GM06990 (cell line): ENCODE results near the gene DNAAF5.

Experiments
- DNase-seq: peaks from one replicate; pipeline ENCODE4 v3.0.0-alpha.2; 2011; ENCODE audit not compliant: insufficient read length; ENCODE audit errors: extremely low read depth
- H3K27me3 ChIP-seq: replicated peaks from 2 replicates; pipeline ENCODE4 v1.6.0; 2011; ENCODE audit warnings: low read length; ENCODE audit not compliant: control insufficient read depth, insufficient read depth
- H3K36me3 ChIP-seq: 2 replicates; pipeline ENCODE4 v1.5.1; 2011; ENCODE audit warnings: low read length; ENCODE audit not compliant: control insufficient read depth, insufficient read depth
- H3K4me3 ChIP-seq: replicated peaks from 2 replicates; pipeline ENCODE4 v1.5.1; 2011; ENCODE audit warnings: low read depth, mild to moderate bottlenecking, control low read depth, low read length
- TF ChIP-seq, protein P1 (sequence below): IDR thresholded peaks from 2 replicates; pipeline ENCODE4 v1.5.1; 2011; ENCODE audit warnings: low read length, control low read depth, mild to moderate bottlenecking, inconsistent platforms; ENCODE audit not compliant: insufficient read depth, poor library complexity, severe bottlenecking

DNAAF5 gene

DNA sequence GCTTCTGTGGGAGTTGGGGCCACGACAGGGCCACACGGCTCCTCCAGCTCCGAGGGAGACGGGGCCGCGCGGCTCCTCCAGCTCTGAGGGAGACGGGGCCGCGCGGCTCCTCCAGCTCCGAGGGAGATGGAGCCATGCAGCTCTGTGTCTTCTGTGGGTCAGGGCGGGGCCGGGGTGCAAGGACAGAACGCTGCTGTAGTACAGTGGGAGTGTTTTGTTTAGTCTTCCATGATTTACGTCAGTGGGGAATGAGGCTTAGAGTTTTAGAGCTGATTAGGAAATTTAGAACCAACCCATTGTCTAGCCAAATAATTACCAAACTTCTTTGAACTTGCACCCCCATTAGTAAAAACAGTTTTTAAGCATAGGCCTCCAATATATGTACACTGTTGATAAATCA, 33.5 kb downstream of the DNAAF5 start:
- TF ChIP-seq, protein P1, sequence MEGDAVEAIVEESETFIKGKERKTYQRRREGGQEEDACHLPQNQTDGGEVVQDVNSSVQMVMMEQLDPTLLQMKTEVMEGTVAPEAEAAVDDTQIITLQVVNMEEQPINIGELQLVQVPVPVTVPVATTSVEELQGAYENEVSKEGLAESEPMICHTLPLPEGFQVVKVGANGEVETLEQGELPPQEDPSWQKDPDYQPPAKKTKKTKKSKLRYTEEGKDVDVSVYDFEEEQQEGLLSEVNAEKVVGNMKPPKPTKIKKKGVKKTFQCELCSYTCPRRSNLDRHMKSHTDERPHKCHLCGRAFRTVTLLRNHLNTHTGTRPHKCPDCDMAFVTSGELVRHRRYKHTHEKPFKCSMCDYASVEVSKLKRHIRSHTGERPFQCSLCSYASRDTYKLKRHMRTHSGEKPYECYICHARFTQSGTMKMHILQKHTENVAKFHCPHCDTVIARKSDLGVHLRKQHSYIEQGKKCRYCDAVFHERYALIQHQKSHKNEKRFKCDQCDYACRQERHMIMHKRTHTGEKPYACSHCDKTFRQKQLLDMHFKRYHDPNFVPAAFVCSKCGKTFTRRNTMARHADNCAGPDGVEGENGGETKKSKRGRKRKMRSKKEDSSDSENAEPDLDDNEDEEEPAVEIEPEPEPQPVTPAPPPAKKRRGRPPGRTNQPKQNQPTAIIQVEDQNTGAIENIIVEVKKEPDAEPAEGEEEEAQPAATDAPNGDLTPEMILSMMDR: no peak
- Histone ChIP-seq H3K4me3 (no peak overlapping the region), H3K36me3 (peaks cover 23% of the 10 kb centered on the region), H3K27me3 (no peaks in the 10 kb centered on the region)
- DNase-seq: no peak

DNA sequence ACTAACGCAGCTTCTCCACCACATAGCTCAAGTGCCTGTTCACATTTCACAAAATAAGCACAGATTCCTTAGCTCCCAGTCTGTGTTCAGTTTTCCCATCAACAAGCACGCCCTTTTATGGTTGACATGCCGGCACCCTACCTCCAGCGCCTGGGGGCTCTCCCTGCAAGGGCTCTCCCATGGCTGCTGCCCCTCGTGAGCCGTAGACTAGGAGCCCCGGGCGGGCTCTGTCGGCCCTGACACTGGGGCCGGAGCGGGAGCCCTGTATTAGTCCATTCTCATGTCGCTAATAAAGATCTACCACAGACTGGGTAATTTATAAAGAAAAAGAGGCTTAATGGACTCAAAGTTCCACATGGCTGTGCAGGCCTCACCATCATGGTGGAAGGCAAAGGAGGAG, 34.6 kb downstream of the DNAAF5 start:
- peaks cover 24% of the 10 kb centered on the region for H3K36me3 ChIP-seq
- TF ChIP-seq, protein P1: no peak
- no peaks in the 10 kb centered on the region for H3K27me3 ChIP-seq
- no peak for DNase-seq
- no peak overlapping the region for H3K4me3 ChIP-seq

DNA sequence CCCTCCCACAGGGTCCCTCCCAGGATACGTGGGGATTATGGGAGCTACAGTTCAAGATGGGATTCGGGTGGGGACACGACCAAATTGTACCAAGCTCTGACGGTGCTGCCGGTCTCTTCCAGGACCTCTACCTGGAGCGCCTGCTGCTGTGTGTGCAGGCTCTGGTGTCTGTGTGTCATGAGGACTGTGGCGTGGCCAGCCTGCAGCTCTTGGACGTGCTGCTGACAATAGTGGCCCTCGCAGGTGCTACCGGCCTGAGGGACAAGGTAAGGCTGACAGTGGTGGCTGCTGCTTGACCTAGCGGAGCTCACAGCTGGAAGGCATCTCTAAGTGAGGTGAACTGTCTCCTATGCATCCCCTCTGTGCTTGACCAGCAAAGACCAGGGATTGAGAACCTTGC, 35.1 kb downstream of the DNAAF5 start:
- Histone ChIP-seq H3K36me3 (peaks cover 24% of the 10 kb centered on the region), H3K27me3 (no peaks in the 10 kb centered on the region)

DNA sequence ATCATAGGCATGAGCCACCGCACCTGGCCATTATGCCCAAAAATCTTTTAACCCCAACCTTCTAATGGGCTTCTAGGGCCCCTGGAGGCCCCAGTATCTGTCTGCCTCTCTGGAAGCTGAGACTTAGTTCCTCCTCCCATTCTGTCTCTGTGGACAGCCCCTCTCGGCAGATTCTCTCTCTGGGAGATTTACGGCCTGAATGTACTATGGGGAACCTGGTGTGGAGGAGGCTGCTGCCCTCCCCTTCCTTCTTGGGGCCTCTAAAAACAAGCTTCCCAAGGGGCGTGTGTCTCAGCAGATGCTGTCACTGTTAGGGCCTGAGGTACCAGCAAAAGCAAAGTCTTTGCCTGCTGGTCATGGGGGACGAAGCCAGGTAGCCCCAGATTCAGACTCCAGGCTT, 36.4 kb downstream of the DNAAF5 start:
- Histone ChIP-seq H3K27me3 (no peaks in the 10 kb centered on the region), H3K4me3 (no peak overlapping the region), H3K36me3 (peaks cover 24% of the 10 kb centered on the region)
- DNase-seq: no peak
- TF ChIP-seq, protein P1: no peak

More for the DNA sequence above, 35.1 kb downstream of the DNAAF5 start:
- H3K4me3 ChIP-seq: no peak overlapping the region
- TF ChIP-seq, protein P1: no peak
- DNase-seq: no peak

DNA sequence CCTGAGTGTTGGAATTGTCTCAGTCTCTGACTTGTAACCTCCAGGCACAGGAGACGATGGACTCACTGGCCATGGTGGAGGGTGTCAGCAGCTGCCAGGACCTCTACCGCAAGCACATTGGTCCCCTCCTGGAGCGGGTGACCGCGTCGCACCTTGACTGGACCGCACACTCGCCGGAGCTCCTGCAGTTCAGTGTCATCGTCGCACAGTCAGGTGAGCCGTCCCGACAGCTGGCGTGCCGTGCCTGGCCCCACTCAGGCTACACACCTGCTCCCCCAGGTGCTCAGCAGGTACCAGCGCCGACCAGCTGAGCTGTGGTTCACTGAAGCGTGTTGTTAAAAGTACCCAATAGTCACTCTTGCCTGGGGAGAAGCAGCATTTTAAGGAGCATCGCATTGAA, 37.3 kb downstream of the DNAAF5 start:
- H3K27me3 ChIP-seq: no peaks in the 10 kb centered on the region
- TF ChIP-seq, protein P1: no peak
- peaks cover 27% of the 10 kb centered on the region for H3K36me3 ChIP-seq
- no peak overlapping the region for H3K4me3 ChIP-seq
- no peak for DNase-seq

DNA sequence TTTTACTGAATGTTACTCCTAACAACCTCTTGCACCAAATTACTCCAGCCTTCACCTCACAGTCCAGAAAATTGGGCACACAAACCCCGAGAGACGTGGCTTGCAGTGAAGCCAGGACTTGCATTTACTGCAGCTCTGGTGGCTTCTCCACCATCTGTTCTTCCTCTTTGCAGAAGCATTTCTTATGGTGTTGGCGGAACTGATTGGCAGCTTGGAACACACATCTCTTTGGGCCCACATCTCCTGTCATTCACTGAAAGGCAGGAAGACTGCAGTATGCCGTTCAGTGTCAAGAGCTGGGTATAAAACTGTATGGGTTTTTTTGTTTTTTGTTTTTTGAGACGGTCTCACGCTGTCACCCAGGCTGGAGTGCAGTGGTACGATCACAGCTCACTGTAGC, 38.9 kb downstream of the DNAAF5 start:
- TF ChIP-seq, protein P1: no peak
- no peak for DNase-seq
- H3K27me3 ChIP-seq: no peaks in the 10 kb centered on the region
- no peak overlapping the region for H3K4me3 ChIP-seq
- H3K36me3 ChIP-seq: peaks cover 27% of the 10 kb centered on the region
